HFFc6 (cell line): Measurements from ENCODE around the gene LPCAT2. TPM values are rescaled to one million over a fixed set of nuclear protein-coding genes. Genes with fewer than 3 reads are reported as not detected.

Experiments used
- DNase-seq: peaks from one replicate; pipeline ENCODE4 v3.0.0-alpha.2; 2018
- H3K27ac Mint-ChIP-seq: 2 replicates; pipeline ENCODE4 v1.8.0; 2020; ENCODE audit warnings: mild to moderate bottlenecking, mixed read lengths
- H3K27me3 Mint-ChIP-seq: 2 replicates; pipeline ENCODE4 v1.8.0; 2021; ENCODE audit warnings: mild to moderate bottlenecking, moderate library complexity, mixed read lengths; ENCODE audit not compliant: insufficient read depth
- H3K36me3 Mint-ChIP-seq: 2 replicates; pipeline ENCODE4 v1.8.0; 2021; ENCODE audit warnings: low read depth, mixed read lengths
- H3K4me1 Mint-ChIP-seq: 2 replicates; pipeline ENCODE4 v1.8.0; 2020; ENCODE audit warnings: low read depth, mixed read lengths
- H3K4me3 Mint-ChIP-seq: 2 replicates; pipeline ENCODE4 v1.8.0; 2020; ENCODE audit warnings: mild to moderate bottlenecking, moderate library complexity, mixed read lengths
- H3K9me3 Mint-ChIP-seq: 2 replicates; pipeline ENCODE4 v1.8.0; 2020; ENCODE audit warnings: mild to moderate bottlenecking, mixed read lengths
- total RNA-seq, 6 experiments: library from RNA; stranded (reverse); fragmentation: NEBNext Ultra II Directional; extraction: Animal tissue kit (Norgen Biotek cat#: 25700); gene quantifications; 2 replicates in 1 of 6; 3 replicates in 5 of 6; pipeline ENCODE4 v1.2.3, GENCODE V29; 2021
- TF ChIP-seq, protein P1 (sequence below): fragments of 200-600 bp; sonication (generic); IDR thresholded peaks from 2 replicates; pipeline ENCODE4 v1.5.0; 2021; ENCODE audit warnings: antibody characterized with exemption, mild to moderate bottlenecking

Gene LPCAT2
- total RNA-seq, 6 experiments from 2014 or later: 22.3 to 36.1 (median 27.5) TPM

DNA sequence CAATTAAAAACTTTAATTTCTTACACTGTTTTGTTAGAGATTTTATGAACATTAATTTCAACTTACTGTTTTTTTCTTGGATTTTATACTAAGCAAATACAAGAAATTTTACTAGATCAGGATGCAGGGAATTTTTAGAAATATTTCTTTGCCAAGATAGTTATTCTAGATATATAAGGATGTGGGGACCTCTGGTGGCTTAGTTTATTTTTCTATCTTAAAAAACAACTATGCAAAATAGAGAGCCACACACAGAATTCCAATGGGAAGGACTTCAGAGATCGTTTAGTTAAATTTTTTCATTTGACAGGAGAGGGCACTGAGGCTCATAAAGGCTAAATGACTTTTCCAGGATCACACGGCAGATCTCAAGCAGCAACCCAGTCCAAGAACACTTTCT lies 34.6 kb downstream of the LPCAT2 start:
- Mint-ChIP-seq H3K4me1 (peaks cover 5% of the 10 kb centered on the region; the same call in 1 of the 2 replicates), H3K27ac (no peak overlapping the region), H3K9me3 (no peaks in the 10 kb centered on the region), H3K27me3 (no peaks in the 10 kb centered on the region), H3K4me3 (no peak overlapping the region), H3K36me3 (no peaks in the 10 kb centered on the region)
- DNase-seq: peak; percentile 47
- TF ChIP-seq, protein P1, sequence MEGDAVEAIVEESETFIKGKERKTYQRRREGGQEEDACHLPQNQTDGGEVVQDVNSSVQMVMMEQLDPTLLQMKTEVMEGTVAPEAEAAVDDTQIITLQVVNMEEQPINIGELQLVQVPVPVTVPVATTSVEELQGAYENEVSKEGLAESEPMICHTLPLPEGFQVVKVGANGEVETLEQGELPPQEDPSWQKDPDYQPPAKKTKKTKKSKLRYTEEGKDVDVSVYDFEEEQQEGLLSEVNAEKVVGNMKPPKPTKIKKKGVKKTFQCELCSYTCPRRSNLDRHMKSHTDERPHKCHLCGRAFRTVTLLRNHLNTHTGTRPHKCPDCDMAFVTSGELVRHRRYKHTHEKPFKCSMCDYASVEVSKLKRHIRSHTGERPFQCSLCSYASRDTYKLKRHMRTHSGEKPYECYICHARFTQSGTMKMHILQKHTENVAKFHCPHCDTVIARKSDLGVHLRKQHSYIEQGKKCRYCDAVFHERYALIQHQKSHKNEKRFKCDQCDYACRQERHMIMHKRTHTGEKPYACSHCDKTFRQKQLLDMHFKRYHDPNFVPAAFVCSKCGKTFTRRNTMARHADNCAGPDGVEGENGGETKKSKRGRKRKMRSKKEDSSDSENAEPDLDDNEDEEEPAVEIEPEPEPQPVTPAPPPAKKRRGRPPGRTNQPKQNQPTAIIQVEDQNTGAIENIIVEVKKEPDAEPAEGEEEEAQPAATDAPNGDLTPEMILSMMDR: peak; percentile 79

DNA sequence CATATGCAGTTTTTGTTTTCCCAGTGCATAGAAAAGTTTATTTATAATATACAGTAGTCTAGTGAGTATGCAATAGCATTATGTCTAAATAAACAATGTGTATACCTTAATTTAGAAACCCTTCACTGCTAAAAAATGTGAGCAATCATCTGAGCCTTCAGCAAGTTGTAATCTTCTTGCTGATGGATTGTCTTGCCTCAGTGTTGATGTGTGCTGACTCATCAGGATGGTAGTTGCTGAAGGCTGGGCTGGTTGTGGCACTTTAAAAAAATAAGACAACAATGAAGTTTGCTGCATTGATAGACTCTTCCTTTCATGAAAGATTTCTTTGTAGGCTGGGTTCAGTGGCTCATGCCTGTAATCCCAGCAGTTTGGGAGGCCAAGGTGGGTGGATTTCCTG lies 43.7 kb downstream of the LPCAT2 start:
- peak; percentile 84 for DNase-seq
- Mint-ChIP-seq H3K27ac (peak overlapping the region; percentile 30; the same call in 1 of the 2 replicates), H3K4me1 (peaks cover 44% of the 10 kb centered on the region), H3K4me3 (no peak overlapping the region; the same call in 1 of the 2 replicates), H3K27me3 (no peaks in the 10 kb centered on the region), H3K36me3 (peaks cover 21% of the 10 kb centered on the region), H3K9me3 (peaks cover 6% of the 10 kb centered on the region)
- TF ChIP-seq, protein P1: no peak

DNA sequence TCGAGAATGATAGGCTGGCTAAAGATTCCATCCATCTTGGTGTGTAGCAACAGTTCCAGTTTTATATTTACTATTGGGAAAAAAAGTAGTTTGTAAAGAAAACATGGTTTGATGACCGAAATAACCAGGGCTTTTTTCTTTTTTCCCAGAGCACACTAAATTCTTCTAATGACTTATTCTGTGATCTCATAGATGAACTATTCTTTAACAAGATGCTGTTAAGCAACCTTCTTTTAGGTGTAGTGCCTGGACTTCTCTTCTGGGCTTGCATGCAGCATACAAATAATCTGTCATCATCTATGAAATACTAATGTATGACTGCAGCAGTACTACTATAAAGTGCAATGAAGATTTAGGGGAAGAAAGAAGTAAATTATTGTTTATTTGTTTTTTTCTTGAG lies 46.6 kb downstream of the LPCAT2 start:
- Mint-ChIP-seq H3K4me1 (peaks cover 67% of the 10 kb centered on the region), H3K27me3 (no peaks in the 10 kb centered on the region), H3K36me3 (peaks cover 31% of the 10 kb centered on the region), H3K4me3 (no peak overlapping the region), H3K9me3 (peaks cover 6% of the 10 kb centered on the region), H3K27ac (peak overlapping the region; percentile 60; the same call in 1 of the 2 replicates)
- TF ChIP-seq, protein P1: no peak
- DNase-seq: peak; percentile 58

DNA sequence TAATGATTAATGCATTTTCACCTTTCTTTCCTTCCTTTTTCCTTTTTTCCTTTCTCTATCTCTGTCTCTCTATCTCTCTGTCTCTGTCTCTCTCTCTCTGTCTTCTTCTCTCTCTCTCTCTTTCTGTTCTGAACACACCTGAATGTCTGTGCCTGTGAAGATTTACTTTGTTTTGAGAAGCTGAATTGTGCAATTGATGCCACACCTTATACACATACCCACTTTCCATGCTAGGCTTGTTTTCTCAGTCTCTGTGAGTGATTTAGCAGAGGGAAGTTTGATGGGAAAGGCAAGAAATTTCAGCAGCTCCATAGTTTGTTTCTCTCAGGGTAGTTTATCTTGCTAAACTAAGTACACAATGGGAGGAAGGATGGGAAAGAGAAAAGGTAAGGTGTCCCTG lies 48.3 kb downstream of the LPCAT2 start:
- Mint-ChIP-seq H3K4me1 (peaks cover 61% of the 10 kb centered on the region), H3K4me3 (no peak overlapping the region), H3K36me3 (peaks cover 36% of the 10 kb centered on the region), H3K27ac (no peak overlapping the region), H3K27me3 (no peaks in the 10 kb centered on the region), H3K9me3 (peaks cover 6% of the 10 kb centered on the region)
- TF ChIP-seq, protein P1: no peak
- no peak for DNase-seq

DNA sequence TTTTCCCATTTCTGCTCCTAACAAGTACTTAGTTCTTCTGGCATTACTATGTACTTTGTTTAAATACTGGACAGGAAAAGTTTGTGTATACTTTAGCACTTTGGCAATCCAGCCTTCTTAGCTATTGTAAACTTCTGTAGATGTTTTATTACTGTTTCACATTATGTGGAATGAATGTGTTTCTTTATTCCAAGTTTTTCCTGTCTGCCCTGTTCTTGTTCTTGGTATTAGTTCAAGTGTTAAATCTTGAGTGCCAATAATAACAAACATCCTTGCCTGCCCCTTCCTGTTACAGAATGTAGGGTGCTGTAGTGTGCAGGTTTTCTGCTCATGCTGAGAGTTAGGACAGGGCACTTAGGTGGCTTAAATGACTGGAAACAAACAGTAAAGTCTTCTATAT lies 50.4 kb downstream of the LPCAT2 start:
- TF ChIP-seq, protein P1: no peak
- H3K4me3 Mint-ChIP-seq: no peak overlapping the region
- H3K27me3 Mint-ChIP-seq: no peaks in the 10 kb centered on the region
- peaks cover 28% of the 10 kb centered on the region for H3K36me3 Mint-ChIP-seq
- H3K27ac Mint-ChIP-seq: no peak overlapping the region
- DNase-seq: peak; percentile 15
- H3K9me3 Mint-ChIP-seq: no peaks in the 10 kb centered on the region
- peaks cover 61% of the 10 kb centered on the region for H3K4me1 Mint-ChIP-seq
